Stimulated activated naive CD4-positive, alpha-beta T cell (primary cell): Measurements from ENCODE around the gene TTC32.
"Not testable (repeated sequence)": the region's sequence is repeated elsewhere in the genome, so short reads cannot be mapped to it uniquely, and the experiment has no call there.

Experiments used
- DNase-seq, 6 experiments: peaks; one replicate each; lab custom pipeline; 2025; lab: John Stamatoyannopoulos, UW

The TTC32 gene

DNA sequence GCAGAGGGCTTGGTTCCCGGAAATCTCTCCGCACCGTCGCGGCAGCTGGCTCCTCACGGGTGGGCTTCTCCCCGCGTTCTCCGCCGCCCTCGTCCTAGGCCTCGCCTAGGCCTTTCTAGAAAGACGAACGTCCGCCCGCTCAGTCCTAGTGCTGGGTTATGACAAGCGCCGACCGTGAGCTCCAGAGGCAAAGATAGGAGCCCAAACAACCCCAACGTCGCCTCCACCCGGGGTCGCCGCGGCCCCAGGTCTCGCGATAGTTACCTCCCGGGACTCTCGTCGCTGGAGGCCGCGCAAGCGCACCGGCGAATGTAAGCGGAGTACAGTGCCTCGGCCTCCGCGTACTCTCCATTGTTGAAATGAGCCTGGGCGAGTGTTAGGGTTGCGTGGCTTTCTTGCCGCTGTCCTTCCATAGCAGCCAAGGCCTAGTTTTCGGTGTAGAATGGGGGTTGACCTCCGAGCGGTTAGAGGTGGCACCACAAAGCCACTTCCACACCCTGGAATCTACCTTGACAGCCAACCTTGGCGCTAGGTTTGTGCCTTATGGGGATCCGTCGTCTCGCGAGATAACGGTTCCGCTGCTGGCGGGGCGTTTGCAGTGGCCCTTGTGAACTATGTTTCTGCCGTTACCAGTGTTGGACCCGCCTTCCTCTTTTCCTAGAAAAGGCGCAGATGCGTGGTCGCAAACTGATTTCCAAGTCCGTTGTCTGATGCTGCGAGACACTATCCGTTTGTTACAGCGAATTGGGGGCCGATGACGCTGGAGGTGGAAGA is at the start of gene TTC32:
TSS of gene TTC32 (minus strand) at position 542 of the 774 bp plus-strand sequence. CDS start at position 413, 129 bp downstream.
- peak; percentile 90 to 100 (median 97) for DNase-seq

DNA sequence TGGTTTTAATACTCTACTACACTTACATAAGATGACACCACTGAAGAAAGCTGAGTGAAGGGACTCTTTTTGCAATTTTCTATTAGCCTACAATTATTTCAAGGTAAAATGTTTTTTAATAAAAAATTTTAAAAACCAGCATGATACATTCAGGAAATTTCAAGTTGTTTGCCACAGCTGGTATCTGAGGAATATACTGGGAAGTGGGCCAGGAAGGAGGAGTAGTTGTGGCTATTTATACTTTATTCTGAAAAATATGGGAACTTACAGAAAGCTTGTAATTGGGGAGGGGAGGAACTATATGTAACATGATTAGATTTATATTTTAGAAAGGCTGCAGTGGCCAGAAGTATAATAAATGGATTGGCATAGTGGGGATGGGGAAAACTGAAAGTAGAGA is 47.3 kb upstream of the TTC32 start:
- no peak for DNase-seq

DNA sequence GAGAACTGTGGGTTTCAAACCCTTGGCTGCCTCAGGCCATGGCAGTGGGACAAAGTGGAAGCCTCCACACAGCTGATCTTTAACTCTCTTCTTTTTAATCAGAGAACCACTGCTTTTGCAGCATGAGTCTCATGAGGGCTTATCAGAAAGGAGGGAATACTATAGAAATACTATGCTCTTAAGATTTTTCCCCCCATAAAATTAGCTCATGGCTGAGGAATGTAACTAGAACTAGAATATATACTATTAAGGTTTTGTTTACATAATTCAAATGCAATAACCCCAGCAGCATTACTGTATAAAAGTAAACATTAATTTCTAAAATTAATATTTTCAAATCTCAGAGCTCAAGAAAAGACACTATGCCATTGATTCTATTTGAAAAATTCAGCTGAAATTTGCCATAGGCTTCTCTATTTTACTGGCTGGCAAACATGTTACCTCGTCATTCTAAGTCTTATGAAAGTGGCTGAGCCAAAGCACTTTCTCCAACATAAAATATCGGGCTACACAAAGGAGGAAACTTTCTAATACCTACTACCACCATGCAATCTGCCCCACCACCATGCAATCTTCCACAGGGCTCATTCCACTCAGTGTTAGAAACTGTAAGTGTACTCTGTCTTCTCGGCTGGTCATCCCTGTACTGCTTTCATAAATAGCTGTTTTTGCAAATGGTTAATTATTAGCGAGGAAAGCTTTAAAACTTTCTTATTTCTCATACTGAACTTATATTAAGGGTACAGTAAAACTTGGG is 45.6 kb upstream of the TTC32 start:
- DNase-seq = no peak

DNA sequence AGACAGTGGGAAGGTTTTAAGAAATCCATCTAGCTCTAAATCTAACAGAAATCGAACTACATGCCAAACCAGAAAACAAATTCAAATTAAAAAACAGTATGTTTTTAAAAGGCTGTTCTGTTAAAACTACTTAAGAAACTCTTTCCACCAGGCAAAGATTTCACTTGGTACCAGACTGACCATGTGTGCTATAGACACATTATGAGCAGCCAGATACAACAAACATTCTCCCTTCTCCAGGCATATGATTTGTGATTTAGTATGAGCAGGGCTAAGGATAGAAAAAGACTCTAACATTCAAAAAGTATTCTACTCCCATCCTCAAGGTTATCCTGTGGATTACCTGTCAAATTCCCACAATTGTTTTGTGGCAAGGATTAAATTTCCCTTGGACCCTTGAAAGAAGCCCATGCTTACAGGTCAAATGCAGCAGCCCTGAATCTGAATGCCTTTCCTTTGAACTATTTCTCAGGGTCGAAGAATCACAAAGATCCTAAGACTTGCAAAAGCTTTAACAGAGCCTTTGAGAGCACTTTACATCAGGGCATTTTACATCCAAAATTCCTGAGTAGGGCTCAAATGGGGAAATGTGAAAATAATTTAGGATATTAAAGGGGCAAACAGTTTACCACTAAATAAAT is 42.5 kb upstream of the TTC32 start:
- no peak for DNase-seq

DNA sequence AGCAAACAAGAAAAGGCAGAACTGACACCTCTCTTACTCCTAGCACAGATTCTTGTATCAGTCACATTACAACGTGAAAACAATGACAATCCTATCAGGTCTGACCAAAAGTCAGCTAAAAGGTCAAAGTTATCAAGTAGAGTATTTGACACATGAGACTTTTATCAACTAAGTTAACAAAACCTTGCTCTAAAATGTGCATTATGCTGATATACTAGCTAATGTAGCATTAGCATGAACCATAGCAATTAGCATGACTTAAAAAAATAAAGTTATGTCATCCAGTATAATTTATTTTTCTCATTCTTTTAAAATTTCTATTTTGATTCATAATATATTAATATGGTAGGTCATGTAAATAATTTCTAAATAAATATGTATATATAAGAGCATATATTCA is 41.4 kb upstream of the TTC32 start:
- no peak for DNase-seq

DNA sequence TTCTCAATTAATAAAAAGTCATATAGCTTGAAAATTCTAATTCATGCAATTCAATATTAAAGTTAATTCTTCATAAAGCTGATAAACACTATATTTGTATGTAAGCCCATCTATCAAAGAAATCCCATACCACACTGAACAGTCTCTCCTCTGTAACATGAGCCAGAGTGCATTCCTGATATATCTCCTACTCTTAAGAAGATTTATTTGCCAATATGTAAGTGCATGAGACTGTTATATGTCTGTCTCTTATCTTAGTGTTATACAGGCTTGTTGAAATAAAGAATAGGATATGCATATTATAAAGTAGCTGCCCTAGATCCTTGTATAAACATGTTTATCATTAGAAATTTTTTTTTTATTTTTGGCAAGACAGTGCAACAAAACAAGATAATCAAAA is 40.4 kb upstream of the TTC32 start:
- no peak for DNase-seq

DNA sequence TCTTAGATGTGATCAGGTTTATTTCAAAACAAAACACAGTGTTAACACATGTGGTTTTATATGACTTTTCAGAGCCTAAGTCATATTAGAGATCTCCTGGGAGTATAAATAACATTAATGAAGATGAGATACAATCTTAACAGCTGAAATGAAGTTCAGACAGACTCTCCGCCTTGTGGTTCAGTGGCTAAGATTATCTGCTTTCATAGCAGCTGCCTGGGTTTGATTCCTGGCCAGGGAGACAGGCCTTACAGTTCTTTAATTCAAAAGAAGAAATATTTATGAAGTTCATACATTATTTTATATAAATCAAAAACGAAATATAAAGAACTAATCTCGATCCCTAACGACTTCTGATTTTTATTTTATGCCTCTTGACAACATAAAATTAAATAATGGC is 35.2 kb upstream of the TTC32 start:
- DNase-seq = no peak

DNA sequence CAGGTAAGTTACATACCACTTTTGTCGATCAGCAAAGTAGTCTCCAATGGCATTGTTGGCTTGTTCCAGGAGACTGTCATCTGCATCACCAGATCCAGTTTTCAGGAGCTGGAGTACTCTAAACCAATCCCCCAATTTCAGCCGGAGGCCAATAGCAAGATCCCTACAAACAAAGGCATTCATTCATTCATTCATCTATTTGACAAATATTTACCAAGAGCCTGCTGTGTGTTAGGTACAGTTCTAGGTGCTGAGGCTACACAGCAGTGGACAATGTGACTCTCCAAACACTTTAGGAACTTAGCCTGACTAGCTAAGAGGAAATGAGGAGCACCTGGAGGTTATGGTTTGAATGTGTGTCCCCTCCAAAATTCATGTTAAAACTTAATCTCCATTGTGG is 34.4 kb upstream of the TTC32 start:
- no peak for DNase-seq

DNA sequence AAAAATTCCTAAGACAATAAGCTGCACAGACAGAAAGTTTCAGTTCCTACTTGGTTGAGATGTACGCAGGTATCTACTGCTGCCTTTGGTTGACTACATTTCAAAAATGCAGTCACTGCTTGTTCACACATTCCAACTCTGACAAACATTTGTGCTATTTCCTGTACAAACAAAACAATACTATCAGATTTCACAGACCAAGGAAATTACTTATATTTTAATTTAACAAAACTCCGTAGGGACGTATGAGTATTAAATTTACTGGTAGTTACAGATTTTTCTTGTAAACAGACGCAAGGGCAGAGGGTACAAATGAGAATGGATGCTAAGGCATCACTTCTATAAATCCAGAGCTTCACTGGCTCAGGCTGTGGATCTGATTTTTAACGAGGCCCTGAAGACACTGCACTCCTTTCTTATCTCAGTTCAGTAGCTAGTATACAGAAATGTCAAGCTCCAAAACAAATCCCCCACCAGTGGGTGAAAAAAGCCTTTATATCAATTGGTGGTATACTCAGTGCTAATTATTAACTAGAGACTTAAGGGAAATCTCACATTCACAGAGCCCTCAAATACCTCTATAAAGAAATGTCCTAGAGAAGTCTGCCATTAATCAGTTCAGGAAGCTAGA is 31.7 kb upstream of the TTC32 start:
- DNase-seq = no peak

DNA sequence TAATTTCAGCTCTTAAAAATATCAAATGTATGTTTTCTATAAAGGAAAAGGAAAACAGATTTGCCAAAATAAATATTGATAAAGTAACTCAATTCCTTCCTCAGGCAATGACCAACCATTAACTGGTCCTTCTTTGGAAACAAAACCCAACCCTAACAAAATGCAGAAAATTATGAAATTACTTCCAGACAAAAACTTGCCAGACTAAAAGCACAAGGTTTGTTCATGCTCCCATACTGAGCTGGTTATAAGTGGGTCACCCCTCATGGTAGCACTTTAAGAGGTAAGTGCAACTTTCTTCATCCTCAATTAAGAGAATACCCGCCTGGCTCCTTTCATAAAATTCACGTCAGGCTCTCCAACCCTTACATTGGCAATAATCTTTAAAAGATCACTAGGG is 31.1 kb upstream of the TTC32 start:
- DNase-seq = no peak

DNA sequence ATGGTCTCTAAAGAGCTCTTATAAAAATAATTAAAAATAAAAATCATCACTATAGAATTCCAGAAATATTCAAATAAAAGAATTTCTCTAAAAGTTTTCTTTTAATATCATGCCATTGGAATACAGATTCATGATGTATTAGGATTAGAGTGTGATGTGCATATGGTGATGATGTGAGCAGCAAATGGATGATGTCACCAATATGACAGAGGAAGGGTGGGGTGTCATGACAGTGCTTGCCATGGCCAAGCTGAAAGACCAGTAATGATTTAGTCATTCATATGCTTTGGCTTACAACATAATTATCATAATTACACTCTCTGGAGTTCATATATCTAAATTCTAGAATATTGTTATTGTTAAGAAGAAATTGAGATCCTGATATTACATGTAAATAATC is 27.4 kb upstream of the TTC32 start:
- no peak for DNase-seq

DNA sequence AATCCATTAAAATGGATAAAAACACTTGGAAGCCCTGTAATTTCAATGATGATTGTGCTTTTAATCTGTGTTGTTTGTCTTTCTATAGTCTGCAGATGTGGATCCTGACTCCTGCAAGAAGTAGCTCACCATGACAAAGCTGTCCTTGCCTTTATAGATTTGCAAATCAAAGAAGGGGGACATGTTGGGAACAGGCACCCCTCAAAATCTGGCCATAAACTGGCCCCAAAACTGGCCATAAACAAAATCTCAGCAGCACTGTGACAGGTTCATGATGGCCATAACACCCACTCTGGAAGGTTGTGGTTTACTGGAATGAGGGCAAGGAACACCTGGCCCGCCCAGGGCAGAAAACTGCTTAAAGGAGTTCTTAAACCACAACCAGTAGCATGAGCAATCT is 26.0 kb upstream of the TTC32 start:
- not testable (repeated sequence) for DNase-seq

DNA sequence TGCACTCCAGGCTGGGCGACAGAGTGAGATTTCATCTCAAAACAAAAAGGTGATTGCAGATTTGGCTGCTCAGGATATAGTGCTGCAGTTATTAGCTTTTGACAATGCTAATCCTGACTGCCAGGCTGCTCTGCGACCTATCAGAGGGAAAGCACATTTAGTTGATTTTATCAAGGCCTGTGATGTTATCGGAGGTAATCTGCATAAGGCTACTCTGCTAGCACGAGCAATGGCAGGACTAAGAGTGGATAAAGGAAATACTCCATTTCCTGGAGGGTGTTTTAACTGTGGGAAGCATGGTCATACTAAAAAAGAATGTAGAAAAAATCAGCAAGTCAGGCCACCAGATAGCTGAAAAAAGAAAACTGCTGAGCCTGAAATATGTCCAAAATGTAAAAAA is 22.7 kb upstream of the TTC32 start:
- DNase-seq = not testable (repeated sequence)

DNA sequence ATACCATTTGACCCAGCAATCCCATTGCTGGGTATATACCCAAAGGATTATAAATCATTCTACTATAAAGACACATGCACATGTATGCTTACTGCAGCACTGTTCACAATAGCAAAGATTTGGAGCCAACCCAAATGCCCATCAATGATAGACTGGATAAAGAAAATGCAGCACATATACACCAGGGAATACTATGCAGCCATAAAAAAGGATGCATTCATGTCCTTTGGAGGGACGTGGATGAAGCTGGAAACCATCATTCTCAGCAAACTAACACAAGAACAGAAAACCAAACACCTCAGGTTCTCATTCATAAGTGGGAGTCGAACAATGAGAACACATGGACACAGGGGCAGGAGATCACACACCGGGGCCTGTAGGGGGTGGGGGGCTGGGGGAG is 20.4 kb upstream of the TTC32 start:
- DNase-seq = not testable (repeated sequence)

DNA sequence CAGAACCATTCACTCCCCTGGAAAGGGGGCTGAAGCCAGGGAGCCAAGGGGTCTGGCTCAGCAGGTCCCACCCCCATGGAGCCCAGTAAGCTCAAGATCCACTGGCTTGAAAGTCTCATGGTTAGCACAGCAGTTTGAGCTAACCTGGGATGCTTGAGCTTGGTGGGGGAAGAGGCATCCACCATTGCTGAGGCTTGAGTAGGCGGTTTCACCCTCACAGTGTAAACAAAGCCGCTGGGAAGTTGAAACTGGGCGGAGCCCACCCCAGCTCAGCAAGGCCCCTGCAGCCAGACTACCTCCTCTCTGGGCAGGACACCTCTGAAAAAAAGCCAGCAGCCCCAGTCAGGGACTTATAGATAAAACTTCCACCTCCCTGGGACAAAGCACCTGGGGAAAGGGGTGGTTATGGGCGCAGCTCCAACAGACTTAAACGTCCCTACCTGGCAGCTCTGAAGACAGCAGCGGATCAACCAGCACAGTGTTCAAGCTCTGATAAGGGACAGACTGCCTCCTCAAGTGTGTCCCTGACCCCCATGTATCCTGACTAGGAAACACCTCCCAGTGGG is 14.7 kb upstream of the TTC32 start:
- DNase-seq = no peak

DNA sequence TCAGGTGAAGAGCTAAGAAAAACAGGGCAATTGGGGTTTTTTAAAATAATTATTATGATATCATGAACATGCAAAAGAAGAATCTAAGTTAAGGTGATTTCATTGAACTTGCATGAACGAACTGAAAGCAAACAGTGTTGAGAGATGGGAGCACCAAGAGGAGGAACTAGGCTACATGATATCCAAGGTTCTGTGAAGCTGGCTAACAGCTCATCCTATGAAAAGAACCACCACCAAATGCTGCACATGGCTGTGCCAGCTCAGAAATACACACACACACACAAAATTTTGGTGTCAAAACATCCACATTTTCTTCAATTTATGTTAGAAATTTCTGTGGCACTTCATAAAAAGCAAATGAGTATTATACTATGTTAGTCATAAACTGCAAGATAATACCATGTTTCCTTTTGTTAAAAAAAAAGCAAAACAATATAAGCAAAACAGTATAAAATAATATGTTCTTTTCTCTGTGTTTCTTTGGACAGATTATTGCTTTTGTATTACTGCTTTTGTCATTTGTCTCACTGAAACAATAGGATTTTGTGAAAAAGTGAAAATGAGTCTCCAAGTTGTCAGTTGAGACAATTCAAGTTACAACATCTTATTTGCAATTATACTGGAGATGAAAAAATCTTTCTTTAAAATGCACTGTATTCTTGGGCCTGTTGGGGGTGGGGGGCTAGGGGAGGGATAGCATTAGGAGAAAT is 12.6 kb upstream of the TTC32 start:
- no peak for DNase-seq

DNA sequence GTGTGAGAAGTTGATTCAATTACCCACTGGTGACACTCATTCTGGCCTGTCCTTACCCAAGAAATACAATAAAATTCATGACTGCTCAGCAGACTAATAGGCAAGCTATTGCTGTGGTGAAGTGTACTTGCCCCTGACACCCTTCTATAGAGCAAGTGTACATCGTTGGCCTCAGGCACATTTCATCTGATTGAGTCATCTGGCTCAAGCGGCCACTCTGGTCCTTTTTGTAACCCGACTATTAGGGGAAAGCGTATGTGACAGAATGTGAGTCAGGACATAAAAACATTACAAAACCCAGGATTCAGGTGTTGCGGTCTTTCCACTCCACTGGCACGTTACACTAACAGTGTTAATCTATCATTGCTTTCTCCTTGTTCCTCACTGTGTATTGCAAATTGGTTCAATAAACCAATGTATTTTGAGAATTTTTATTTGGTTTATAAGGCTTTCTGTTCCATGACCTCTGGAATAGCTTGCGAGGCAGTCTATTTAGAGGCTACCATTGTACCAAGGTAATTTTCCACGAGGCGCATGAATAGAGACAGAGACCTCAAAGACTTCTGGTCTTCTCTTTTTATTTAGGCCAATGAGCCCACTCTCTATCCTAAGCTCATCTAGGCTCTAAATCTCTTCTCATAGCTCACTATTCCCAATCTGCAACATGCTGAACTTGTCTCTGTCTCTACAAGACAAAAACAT is 10.2 kb upstream of the TTC32 start:
- no peak for DNase-seq

DNA sequence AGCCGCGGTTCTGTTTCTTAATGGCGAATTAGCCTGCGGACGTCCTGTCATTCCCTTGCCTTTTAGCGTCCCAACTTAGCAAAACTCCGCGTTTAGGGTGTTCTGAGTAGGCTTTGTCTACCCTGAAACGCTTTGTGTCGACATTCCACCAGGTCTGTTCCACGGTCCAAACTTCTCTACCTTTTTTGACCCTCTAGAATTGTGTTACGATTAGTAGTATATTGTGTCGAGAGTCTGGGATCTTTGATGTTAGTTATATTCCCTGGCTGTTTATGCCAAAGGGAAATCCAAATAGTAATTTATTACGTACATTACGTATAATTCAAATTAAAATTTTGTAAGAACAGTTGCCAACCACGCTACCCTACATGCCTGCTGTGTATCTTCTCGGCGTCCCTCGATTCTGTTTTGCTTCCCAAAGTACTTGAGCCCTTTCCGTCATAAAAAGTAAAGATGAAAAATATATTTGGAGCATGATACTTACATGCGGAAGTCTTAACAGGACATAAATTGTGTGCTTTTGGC is 495 bp upstream of the TTC32 start:
- no peak for DNase-seq

DNA sequence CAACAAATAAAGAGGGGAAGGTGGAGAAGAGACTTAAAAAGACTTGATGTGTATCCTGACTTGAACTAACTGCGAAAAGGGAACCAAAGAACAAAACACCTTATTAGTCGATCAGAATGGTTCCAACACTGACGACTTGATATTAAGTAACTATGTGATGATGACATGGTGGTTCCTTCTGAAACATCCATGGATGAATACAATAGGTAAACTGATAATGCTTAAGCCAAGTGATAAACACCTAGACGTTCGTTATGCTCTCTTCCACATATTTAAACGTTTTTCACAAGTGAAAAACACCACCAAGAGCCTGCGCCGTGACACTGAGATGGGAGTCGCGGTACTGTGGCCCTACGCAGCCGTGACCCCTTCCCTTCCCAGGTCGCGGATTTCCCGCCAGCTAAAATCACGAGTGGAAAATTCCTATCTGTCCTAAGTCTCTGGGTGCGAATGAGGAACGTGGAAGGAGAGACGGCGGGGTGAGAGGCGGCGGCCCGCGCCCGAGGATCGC is 797 bp downstream of the TTC32 start:
- DNase-seq = peak in 2 of 6 experiments; percentile 31 to 56
